Lower leg skin (tissue), 3 donors: ENCODE measurements around the gene RTP5.

Source experiments
- CTCF ChIP-seq, 3 donors: fragments of 450-650 bp; IDR thresholded peaks; one replicate each; pipeline ENCODE4 v1.5.1; 2016; ENCODE audit warnings: antibody characterized with exemption in 3 of 3, mild to moderate bottlenecking in 3 of 3, moderate library complexity in 2 of 3
- POLR2A ChIP-seq, 2 donors: fragments of 450-650 bp; IDR thresholded peaks; one replicate each; pipeline ENCODE4 v1.6.1; 2016 to 2017; ENCODE audit warnings: antibody characterized with exemption in 2 of 2, mild to moderate bottlenecking in 1 of 2, moderate library complexity in 1 of 2

GRCh38 chr2:241913703-241914102 lies 44.2 kb downstream of the RTP5 start:
- TF ChIP-seq POLR2A (IDR thresholded peaks at IDR 0.05), result no peak
- TF ChIP-seq CTCF (IDR thresholded peaks at IDR 0.05), result no peak
